Measurements from ENCODE around the gene MYMK.

The MYMK gene

DNA sequence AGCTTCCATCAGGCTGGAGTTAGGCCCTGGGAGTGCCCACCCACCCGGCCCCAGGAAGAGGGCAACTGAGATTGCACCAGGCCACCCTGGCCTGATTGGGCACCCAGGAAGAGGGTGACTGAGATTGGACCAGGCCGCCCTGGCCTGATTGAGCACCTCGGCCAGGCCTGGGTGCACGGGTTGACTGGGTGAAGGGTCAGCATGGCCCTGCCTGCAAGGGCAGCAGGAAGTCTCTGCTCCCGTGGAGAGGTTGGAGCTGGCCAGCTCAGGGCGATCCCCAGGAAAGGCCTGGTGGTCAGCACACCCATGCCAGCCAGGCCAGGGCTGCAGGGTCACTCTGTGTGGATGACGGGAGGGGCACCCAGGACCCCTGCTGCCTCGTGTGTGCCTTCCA lies 21.5 kb upstream of the MYMK start:
- Histone ChIP-seq H2AFZ (ENCODE audit: low read depth, low read length) (no peak overlapping the region), H3K4me3 (ENCODE audit: low read length) (no peak overlapping the region), H3K4me2 (ENCODE audit: low read length) (no peak overlapping the region), H3K27ac (ENCODE audit: low read length) (no peak overlapping the region), H3K4me1 (ENCODE audit: low read length) (no peaks in the 10 kb centered on the region), H4K20me1 (ENCODE audit: insufficient read depth, low read length) (0 out of 2 replicates have a peak, but pooled peaks cover 3% of the 10 kb centered on the region), H3K9me3 (ENCODE audit: insufficient read depth, low read length) (no peaks in the 10 kb centered on the region), H3K9ac (ENCODE audit: low read length) (no peak overlapping the region), H3K36me3 (replicated peaks; ENCODE audit: low read depth, low read length) (no peaks in the 10 kb centered on the region), H3K27me3 (ENCODE audit: low read depth, low read length) (peaks cover 5% of the 10 kb centered on the region; the same call in 1 of the 2 replicates), H3K79me2 (ENCODE audit: low read length) (no peaks in the 10 kb centered on the region)
- TF ChIP-seq, protein P1, sequence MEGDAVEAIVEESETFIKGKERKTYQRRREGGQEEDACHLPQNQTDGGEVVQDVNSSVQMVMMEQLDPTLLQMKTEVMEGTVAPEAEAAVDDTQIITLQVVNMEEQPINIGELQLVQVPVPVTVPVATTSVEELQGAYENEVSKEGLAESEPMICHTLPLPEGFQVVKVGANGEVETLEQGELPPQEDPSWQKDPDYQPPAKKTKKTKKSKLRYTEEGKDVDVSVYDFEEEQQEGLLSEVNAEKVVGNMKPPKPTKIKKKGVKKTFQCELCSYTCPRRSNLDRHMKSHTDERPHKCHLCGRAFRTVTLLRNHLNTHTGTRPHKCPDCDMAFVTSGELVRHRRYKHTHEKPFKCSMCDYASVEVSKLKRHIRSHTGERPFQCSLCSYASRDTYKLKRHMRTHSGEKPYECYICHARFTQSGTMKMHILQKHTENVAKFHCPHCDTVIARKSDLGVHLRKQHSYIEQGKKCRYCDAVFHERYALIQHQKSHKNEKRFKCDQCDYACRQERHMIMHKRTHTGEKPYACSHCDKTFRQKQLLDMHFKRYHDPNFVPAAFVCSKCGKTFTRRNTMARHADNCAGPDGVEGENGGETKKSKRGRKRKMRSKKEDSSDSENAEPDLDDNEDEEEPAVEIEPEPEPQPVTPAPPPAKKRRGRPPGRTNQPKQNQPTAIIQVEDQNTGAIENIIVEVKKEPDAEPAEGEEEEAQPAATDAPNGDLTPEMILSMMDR (IDR thresholded peaks at IDR 0.05; ENCODE audit: low read depth, low read length): no peak
- TF ChIP-seq EZH2phosphoT487 (IDR thresholded peaks at IDR 0.05; ENCODE audit: low read depth): no peak

DNA sequence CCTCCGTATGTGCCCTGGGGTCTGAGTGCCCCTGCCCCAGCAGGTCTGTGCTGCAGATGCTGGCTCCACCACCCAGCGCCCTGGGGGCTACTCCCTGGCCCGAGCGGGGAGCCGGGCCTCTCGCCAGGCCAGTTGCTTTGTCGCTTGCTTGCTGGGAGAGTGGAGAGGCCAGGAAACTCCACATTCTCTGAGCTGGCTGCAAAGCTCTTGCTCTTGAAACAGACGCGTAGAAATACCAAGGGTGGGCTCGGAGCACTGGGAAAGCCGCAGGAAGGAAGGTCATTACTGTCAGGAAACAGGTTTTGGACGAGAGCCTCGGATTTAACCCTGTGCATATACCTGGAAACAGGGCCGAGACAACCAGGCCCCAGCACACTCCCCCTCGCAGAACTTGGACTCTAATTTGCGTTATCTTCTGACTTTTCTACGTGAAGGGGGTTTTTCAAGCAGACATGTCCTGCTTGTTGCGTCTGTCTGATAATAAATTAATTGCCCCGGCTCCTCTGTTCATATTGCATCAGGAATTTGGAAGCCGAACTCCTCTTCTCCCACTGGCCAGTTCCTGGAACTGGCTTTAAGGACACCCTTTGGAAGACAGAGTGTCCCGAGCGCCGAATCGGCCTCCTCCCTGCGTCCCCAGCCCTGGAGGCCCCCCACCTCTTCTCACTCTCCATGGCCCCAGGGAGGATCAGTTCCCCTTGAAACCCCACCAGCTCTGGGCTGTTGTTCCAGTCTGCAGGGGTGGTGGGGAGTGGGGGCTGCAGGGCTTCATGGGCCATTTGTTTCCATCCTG lies 20.9 kb upstream of the MYMK start:
- 0 out of 2 replicates have a peak, but pooled peaks cover 3% of the 10 kb centered on the region for H4K20me1 ChIP-seq (ENCODE audit: insufficient read depth, low read length)
- no peak overlapping the region for H2AFZ ChIP-seq (ENCODE audit: low read depth, low read length)
- no peak overlapping the region for H3K27ac ChIP-seq (ENCODE audit: low read length)
- H3K27me3 ChIP-seq (ENCODE audit: low read depth, low read length): peaks cover 5% of the 10 kb centered on the region; the same call in 1 of the 2 replicates
- H3K9ac ChIP-seq (ENCODE audit: low read length): no peak overlapping the region
- H3K79me2 ChIP-seq (ENCODE audit: low read length): no peaks in the 10 kb centered on the region
- H3K4me2 ChIP-seq (ENCODE audit: low read length): no peak overlapping the region
- H3K4me3 ChIP-seq (ENCODE audit: low read length): no peak overlapping the region
- no peaks in the 10 kb centered on the region for H3K36me3 ChIP-seq (replicated peaks; ENCODE audit: low read depth, low read length)
- H3K4me1 ChIP-seq (ENCODE audit: low read length): no peaks in the 10 kb centered on the region
- TF ChIP-seq EZH2phosphoT487 (IDR thresholded peaks at IDR 0.05; ENCODE audit: low read depth): no peak
- TF ChIP-seq, protein P1 (IDR thresholded peaks at IDR 0.05; ENCODE audit: low read depth, low read length): no peak
- no peaks in the 10 kb centered on the region for H3K9me3 ChIP-seq (ENCODE audit: insufficient read depth, low read length)

DNA sequence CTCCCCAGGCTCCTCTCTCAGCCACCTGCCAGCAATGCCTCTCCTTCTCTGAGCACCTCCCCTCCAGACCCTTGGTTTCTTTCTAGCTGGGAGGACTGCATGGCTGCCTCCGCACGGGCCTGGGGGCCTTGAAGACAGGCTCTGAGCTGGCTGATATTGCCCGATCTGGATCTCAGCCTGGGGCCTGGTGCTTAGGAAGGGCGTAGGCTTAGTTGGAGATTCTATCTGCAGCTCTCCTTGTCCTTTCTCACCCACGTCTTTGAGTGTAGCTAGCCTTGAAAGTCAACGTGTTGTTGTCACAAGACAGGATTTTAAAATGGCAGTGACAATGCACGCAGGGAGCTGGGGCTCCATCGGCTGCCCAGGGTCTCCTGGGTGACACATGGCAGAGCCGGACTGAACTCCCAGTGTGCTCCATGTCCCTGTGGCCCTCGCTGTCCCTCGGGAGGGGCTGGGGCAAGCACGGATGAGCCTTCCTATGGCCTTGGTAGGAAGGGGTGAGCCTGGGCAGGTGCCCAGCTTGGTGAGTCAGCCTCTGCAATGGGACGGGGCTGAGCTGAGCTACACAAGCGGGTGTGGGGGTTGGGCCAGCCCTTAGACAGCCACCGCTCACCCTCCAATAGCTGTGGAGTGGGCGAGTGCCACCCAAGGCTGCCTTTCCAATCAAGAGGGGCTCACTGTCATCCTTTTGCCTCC lies 19.2 kb upstream of the MYMK start:
- TF ChIP-seq, protein P1 (IDR thresholded peaks at IDR 0.05; ENCODE audit: low read depth, low read length): no peak
- TF ChIP-seq EZH2phosphoT487 (IDR thresholded peaks at IDR 0.05; ENCODE audit: low read depth): no peak
- Histone ChIP-seq H3K79me2 (ENCODE audit: low read length) (no peaks in the 10 kb centered on the region), H3K36me3 (replicated peaks; ENCODE audit: low read depth, low read length) (no peaks in the 10 kb centered on the region), H3K9ac (ENCODE audit: low read length) (no peak overlapping the region), H3K9me3 (ENCODE audit: insufficient read depth, low read length) (no peaks in the 10 kb centered on the region), H3K4me2 (ENCODE audit: low read length) (no peak overlapping the region), H3K27ac (ENCODE audit: low read length) (no peak overlapping the region), H3K27me3 (ENCODE audit: low read depth, low read length) (peaks cover 5% of the 10 kb centered on the region; the same call in 1 of the 2 replicates), H2AFZ (ENCODE audit: low read depth, low read length) (no peak overlapping the region), H3K4me3 (ENCODE audit: low read length) (no peak overlapping the region), H3K4me1 (ENCODE audit: low read length) (no peaks in the 10 kb centered on the region), H4K20me1 (ENCODE audit: insufficient read depth, low read length) (0 out of 2 replicates have a peak, but pooled peaks cover 3% of the 10 kb centered on the region)

DNA sequence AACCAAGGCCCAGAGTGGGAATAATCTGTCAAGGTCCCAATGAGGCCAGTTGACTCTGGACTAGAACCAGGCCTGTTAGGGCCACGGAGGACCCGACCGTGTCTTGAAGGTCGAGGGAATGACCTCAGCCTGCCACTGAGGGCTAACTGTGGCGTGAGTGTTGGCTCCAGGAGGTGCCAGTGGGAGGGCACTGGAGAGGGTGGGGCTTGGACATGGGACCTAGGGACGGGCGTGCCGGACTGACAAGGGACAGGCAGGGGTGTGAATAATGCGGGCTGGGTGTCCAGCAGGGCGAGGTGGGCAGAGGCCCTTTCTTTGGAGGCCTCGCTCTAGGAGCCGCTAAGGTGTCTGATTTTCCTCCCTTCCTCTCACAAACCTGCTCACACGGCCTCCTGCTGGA lies 17.2 kb upstream of the MYMK start:
- H3K9me3 ChIP-seq (ENCODE audit: insufficient read depth, low read length): no peaks in the 10 kb centered on the region
- H3K79me2 ChIP-seq (ENCODE audit: low read length): no peaks in the 10 kb centered on the region
- H3K9ac ChIP-seq (ENCODE audit: low read length): no peak overlapping the region
- 0 out of 2 replicates have a peak, but pooled peaks cover 3% of the 10 kb centered on the region for H4K20me1 ChIP-seq (ENCODE audit: insufficient read depth, low read length)
- H3K4me1 ChIP-seq (ENCODE audit: low read length): no peaks in the 10 kb centered on the region
- H3K4me2 ChIP-seq (ENCODE audit: low read length): no peak overlapping the region
- no peak overlapping the region for H3K27ac ChIP-seq (ENCODE audit: low read length)
- no peak overlapping the region for H2AFZ ChIP-seq (ENCODE audit: low read depth, low read length)
- H3K4me3 ChIP-seq (ENCODE audit: low read length): no peak overlapping the region
- TF ChIP-seq, protein P1 (IDR thresholded peaks at IDR 0.05; ENCODE audit: low read depth, low read length): no peak
- no peak for TF ChIP-seq EZH2phosphoT487 (IDR thresholded peaks at IDR 0.05; ENCODE audit: low read depth)
- H3K27me3 ChIP-seq (ENCODE audit: low read depth, low read length): peaks cover 5% of the 10 kb centered on the region; the same call in 1 of the 2 replicates
- H3K36me3 ChIP-seq (replicated peaks; ENCODE audit: low read depth, low read length): no peaks in the 10 kb centered on the region
